PC-3 (cell line): Measurements from ENCODE around the gene HSPA9.

Experiments used
- EZH2 ChIP-seq: fragments of 300-600 bp; sonication (generic); IDR thresholded peaks from one replicate; pipeline ENCODE4 v1.6.1; 2017; ENCODE audit warnings: antibody characterized with exemption, mild to moderate bottlenecking, low read length; ENCODE audit not compliant: unreplicated experiment
- TF ChIP-seq, protein P1 (sequence below): fragments of 300-600 bp; sonication (generic); conservative IDR thresholded peaks from 2 replicates; pipeline ENCODE4 v1.5.1; 2017; ENCODE audit warnings: antibody characterized with exemption, low read depth, mild to moderate bottlenecking, low read length

DNA sequence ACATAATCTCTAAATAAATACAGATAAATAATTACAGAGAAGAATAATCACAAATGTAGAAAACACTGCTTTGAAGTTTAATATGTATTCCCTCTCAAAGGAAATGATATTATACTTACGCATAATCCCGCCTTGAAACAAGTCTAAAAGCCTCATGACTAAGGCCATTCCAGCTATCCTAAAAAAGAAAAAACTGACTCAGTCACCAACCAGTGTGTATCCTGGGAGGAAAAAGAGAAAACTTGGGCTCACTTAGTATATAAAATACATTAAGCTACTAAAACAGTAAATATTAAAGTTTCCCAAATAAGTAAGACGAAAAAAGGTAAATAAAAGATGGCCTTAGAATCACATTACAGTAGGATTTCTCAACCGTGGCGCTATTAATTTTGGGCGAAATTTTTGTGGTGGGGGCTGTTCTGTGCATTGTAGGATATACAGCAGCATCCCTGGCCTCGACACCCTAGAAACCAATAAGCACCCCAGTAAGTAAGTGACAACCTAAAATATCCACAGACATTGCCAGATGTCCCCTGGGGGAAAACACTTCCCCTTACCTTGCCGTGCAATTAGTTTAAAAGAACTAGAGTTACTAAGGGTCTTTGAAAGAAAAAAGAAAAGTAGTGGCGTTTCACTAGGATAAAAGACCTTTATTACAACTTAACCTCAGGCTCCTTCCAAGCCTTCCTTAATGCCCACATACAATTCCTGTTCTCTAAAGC is 1.1 kb downstream of the HSPA9 start:
- TF ChIP-seq, protein P1, sequence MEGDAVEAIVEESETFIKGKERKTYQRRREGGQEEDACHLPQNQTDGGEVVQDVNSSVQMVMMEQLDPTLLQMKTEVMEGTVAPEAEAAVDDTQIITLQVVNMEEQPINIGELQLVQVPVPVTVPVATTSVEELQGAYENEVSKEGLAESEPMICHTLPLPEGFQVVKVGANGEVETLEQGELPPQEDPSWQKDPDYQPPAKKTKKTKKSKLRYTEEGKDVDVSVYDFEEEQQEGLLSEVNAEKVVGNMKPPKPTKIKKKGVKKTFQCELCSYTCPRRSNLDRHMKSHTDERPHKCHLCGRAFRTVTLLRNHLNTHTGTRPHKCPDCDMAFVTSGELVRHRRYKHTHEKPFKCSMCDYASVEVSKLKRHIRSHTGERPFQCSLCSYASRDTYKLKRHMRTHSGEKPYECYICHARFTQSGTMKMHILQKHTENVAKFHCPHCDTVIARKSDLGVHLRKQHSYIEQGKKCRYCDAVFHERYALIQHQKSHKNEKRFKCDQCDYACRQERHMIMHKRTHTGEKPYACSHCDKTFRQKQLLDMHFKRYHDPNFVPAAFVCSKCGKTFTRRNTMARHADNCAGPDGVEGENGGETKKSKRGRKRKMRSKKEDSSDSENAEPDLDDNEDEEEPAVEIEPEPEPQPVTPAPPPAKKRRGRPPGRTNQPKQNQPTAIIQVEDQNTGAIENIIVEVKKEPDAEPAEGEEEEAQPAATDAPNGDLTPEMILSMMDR = no peak
- TF ChIP-seq EZH2 = no peak
